ENCODE measurements around the gene C2orf49.

GRCh38 chr2:105384216-105384615, 46.9 kb downstream of the C2orf49 start:
- peak in 1 of 3 donors; percentile 12 for TF ChIP-seq CTCF (IDR thresholded peaks at IDR 0.05)
- TF ChIP-seq EP300 (IDR thresholded peaks at IDR 0.05): no peak
- no peak for TF ChIP-seq POLR2A (IDR thresholded peaks at IDR 0.05)
